GM21367 (cell line): ENCODE measurements around the gene SHC2.

Experiments
- ATAC-seq: cut with Tn5 transposase; IDR thresholded peaks from one replicate; pipeline ENCODE4 v1.9.1; 2021; ENCODE audit not compliant: unreplicated experiment

The SHC2 gene, protein sequence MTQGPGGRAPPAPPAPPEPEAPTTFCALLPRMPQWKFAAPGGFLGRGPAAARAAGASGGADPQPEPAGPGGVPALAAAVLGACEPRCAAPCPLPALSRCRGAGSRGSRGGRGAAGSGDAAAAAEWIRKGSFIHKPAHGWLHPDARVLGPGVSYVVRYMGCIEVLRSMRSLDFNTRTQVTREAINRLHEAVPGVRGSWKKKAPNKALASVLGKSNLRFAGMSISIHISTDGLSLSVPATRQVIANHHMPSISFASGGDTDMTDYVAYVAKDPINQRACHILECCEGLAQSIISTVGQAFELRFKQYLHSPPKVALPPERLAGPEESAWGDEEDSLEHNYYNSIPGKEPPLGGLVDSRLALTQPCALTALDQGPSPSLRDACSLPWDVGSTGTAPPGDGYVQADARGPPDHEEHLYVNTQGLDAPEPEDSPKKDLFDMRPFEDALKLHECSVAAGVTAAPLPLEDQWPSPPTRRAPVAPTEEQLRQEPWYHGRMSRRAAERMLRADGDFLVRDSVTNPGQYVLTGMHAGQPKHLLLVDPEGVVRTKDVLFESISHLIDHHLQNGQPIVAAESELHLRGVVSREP

GRCh38 chr19:460877-461720 is at the start of gene SHC2:
Gene SHC2, minus strand, starts transcription at chr19:461033. Its CDS starts 37 bp downstream, at chr19:460996.
- no peak for ATAC-seq

DNA sequence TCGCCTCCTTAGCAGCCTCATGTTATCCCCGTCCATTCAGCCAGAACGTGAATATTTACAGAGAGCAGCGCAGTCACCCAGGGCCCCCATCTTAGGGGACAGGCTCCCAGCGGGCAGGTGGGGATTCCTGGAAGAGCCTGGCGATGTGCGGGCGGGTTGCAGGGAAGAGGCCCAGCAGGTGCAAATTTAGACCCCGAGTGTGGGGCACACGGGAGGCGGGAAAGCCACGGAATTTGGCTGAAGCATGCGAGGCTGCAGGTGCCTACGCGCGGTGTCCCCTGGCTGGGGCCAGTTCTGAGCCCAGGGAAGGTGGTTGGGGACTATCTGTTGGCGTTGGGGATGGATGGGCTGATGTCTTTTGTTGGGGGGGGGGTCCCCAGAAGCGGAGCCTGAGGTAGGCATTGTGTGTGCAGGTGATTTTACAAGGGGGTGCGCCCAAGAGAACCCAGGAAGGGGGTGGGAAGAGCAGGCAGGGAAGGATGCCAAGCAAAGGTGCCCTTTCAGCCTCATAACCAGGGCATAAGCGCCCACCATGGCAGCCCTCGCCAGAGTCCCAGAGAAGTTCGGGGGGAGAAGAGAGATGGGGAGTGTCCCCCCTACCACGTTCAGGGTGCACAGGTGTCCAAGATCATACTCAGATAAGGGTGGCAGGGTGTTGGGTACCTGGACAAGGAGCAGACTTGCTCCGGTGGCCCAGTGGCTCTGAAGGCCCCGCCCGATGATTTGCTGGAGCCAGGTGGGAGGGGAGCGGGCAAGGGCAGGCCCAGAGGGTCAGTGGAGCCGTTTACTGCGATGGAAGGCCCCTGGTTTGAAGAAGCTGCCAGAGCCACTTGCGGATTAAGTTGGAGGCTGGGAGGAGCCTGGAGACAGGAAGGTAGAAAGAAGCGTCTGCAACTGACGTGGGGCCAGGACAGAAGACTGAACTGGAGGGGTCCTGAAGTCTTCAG is 47.6 kb upstream of the SHC2 start:
- ATAC-seq = no peak

DNA sequence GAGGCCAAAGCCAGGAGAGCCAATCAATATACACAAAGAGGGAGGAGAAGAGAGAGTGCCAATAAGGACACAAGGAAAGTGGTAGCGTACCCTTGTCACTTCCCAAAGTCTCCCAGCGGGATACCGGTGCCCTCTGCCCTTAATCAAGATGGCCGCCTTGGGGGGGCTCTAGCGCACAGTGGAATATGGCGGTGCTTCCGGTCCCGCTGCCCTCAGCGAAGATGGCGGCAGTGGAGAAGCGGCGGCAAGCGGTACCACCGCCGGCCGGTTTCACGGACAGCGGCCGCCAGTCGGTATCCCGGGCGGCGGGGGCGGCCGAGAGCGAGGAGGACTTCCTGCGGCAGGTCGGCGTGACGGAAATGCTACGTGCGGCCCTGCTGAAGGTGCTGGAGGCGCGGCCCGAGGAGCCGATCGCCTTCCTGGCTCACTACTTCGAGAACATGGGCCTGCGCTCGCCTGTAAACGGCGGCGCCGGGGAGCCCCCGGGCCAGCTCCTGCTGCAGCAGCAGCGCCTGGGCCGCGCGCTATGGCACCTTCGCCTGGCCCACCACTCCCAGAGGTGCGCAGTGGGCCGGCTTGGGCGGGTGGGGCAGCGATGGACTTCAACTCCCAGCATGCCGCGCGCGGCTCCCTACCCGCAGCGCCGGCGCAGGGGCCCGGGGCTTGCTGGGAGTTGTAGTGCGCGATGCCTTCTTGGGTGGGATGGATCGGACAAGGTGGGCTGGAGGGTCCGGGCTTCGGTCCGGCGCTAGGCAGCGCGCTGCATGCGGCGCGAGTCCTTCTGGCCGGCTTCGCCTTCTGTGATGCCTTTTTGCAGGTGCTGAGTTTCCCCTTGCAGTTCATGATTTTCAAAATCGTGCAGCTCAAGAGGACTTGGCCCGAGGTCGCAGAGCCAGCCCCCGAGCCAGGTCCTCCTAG is 46.7 kb upstream of the SHC2 start, which contains the start of gene TPGS1:
TSS of gene TPGS1 (plus strand) at position 212 of the 918 bp plus-strand sequence. CDS start at position 222, 10 bp downstream.
- ATAC-seq = peak; percentile 44

GRCh38 chr19:506404-507285 is 45.8 kb upstream of the SHC2 start:
- ATAC-seq = peak; percentile 45

- ATAC-seq = no peak
Observed at GRCh38 chr19:504616-505015, 43.8 kb upstream of the SHC2 start.

DNA sequence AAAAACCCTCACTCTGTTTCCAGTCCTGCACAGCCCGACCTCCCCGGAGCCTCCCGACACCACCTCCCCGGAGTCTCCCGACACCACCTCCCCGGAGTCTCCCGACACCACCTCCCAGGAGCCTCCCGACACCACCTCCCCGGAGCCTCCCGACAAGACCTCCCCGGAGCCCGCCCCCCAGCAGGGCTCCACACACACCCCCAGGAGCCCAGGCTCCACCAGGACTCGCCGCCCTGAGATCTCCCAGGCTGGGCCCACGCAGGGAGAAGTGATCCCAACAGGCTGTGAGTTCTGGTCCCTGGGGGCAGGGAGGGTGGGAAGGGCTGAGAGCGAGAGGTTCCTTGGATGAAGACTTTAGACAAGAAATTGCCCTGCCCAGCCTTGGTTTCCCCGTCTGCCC is 40.8 kb upstream of the SHC2 start:
- ATAC-seq = no peak

- no peak for ATAC-seq
Observed at GRCh38 chr19:498977-499623, 38.3 kb upstream of the SHC2 start.

DNA sequence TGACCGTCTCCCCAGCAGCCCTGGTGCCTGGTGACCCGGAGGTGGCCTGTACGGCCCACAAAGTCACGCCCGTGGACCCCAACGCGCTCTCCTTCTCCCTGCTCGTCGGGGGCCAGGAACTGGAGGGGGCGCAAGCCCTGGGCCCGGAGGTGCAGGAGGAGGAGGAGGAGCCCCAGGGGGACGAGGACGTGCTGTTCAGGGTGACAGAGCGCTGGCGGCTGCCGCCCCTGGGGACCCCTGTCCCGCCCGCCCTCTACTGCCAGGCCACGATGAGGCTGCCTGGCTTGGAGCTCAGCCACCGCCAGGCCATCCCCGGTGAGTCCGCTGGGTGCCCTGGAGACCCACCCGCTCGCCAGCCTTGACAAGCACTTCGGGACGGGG is 37.7 kb upstream of the SHC2 start:
- no peak for ATAC-seq

DNA sequence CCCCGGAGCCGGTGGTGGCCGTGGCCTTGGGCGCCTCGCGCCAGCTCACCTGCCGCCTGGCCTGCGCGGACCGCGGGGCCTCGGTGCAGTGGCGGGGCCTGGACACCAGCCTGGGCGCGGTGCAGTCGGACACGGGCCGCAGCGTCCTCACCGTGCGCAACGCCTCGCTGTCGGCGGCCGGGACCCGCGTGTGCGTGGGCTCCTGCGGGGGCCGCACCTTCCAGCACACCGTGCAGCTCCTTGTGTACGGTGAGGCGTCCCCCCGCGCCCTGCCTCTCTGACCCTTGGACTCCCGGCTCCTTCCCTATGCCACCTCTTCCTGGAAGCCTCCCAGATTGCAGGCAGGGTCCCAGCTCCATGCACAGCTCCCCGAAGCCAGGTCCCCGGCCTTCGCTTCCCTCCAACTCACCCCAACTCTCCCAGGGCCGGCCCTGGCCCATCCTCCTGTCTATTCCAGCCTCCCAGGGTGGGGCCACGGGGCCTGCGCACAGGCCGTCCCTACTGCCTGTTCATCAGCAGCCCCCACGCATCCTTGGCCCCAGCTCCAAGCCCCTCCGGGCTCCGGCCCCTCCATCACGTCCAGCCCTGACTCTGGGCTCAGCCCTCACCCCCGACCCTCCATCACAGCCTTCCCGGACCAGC is 37.2 kb upstream of the SHC2 start:
- no peak for ATAC-seq

DNA sequence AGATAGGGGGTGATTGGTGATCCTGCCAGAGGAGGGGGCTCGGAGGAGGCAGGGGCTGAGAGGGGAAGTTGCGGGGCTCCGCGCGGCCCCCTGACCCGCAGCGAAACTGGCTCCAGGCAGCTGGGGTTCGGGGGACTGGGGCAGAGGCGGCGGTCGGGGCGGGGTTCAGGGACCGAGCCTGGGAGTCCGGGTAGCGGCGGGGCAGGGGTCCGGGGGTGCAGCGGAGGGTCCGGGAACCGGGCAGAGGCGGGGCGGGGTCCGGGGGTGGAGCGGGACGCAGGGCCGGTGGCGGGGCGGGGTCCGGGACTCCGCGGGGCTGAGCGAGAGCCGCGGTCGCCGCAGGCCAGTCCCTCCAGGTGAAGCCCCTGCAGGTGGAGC is 36.6 kb upstream of the SHC2 start:
- no peak for ATAC-seq

GRCh38 chr19:496986-497385 is 36.2 kb upstream of the SHC2 start:
- no peak for ATAC-seq

- no peak for ATAC-seq
Observed at GRCh38 chr19:496112-496665, 35.4 kb upstream of the SHC2 start, which contains the start of gene MADCAM1. Gene MADCAM1, plus strand, starts transcription at chr19:496486. Its CDS starts 14 bp downstream, at chr19:496500.

DNA sequence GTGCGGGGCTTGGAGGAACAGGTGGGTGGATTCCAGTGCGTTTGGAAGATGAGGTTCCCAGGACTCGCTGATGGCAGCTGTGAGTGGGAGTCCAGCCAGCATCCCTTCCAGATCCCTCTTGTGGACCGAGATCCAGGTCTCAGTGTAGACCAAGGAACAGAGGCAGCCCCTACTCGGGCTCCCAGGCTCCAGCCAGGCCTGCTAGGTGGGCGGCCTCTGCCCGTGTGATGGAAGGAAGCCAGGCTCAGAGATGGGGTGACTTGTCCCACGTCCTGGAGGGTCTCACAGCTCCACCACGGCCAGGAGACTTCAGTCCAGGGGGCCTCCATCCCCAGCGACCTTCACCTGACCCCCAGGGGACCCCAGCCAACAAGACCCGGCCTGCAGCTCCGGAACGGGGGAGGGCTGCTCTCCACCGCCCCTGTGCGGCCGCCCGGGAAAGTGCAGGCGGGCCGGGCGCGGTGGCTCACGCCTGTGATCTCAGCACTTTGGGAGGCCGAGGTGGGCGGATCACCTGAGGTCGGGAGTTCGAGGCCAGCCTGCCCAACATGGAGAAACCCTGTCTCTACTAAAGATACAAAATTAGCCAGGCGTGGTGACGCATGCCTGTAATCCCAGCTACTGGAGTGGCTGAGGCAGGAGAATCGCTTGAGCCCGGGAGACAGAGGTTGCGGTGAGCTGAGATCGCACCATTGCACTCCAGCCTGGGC is 34.7 kb upstream of the SHC2 start:
- no peak for ATAC-seq

- ATAC-seq = no peak
Observed at GRCh38 chr19:495081-495401, 34.2 kb upstream of the SHC2 start.

DNA sequence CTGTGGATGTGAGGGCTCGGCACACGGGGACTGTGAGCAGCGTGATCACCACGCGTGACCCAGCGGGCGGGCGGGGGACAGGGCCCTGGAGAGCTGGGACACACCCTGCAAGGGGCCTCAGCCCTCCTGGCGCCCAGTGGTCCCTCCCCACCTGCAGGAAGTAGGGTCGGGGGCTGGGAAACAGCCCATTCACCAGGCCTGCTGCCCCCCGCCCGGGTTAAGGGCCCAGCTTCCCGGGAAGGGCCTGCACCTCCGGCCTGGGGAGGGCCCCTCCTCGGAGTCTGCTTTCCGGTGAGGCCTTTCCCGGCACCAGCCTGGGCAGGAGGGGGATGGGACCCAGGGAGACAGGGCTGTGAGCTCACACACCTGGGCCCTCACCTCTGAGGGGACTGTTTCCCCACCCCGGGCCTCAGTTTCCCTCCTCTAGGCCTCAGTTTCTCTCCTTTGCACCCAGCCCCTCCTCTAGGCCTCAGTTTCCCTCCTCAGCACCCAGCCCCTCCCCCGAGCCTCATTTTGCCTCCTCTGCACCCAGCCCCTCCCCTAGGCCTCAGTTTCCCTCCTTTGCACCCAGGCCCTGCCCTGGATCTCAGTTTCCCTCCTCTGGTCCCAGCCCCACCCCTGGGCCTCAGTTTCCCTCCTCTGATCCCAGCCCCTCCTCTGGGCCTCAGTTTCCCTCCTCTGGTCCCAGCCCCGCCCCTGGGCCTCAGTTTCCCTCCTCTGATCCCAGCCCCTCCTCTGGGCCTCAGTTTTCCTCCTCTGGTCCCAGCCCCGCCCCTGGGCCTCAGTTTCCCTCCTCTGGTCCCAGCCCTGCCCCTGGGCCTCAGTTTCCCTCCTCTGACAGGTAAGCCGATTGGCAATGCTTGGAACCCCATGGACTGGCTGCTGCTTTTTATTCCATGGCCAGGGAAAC is 33.6 kb upstream of the SHC2 start:
- no peak for ATAC-seq
